ENCODE data around the gene PGLYRP3.
"Not testable (repeated sequence)": the region's sequence is repeated elsewhere in the genome, so short reads cannot be mapped to it uniquely, and the experiment has no call there.

The PGLYRP3 gene

GRCh38 chr1:153318145-153318544, 5.4 kb upstream of the PGLYRP3 start:
- DNase-seq, result not testable (repeated sequence)

- DNase-seq, result not testable (repeated sequence)
Observed at GRCh38 chr1:153316013-153316412, 3.3 kb upstream of the PGLYRP3 start.

GRCh38 chr1:153314388-153314787, 1.6 kb upstream of the PGLYRP3 start:
- not testable (repeated sequence) for DNase-seq

- no peak for DNase-seq
Observed at GRCh38 chr1:153313288-153313687, 536 bp upstream of the PGLYRP3 start.

GRCh38 chr1:153310526-153310925, 2.2 kb downstream of the PGLYRP3 start:
- no peak for DNase-seq

- DNase-seq, result no peak
Observed at GRCh38 chr1:153309441-153309840, 3.3 kb downstream of the PGLYRP3 start.

- DNase-seq, result no peak
Observed at GRCh38 chr1:153308540-153308939, 4.2 kb downstream of the PGLYRP3 start.

- no peak for DNase-seq
Observed at GRCh38 chr1:153307221-153307600, 5.5 kb downstream of the PGLYRP3 start.

GRCh38 chr1:153306303-153307220, 6.2 kb downstream of the PGLYRP3 start:
- DNase-seq, result no peak

GRCh38 chr1:153305682-153306081, 7.1 kb downstream of the PGLYRP3 start:
- no peak for DNase-seq

- DNase-seq, result no peak
Observed at GRCh38 chr1:153302308-153302707, 10.4 kb downstream of the PGLYRP3 start.

GRCh38 chr1:153293851-153294250, 18.9 kb downstream of the PGLYRP3 start:
- no peak for DNase-seq

- no peak for DNase-seq
Observed at GRCh38 chr1:153293480-153293775, 19.3 kb downstream of the PGLYRP3 start.

- DNase-seq, result no peak
Observed at GRCh38 chr1:153292740-153293479, 19.8 kb downstream of the PGLYRP3 start.

- no peak for DNase-seq
Observed at GRCh38 chr1:153292185-153292584, 20.6 kb downstream of the PGLYRP3 start.

GRCh38 chr1:153291514-153291913, 21.2 kb downstream of the PGLYRP3 start:
- no peak for DNase-seq

- no peak for DNase-seq
Observed at GRCh38 chr1:153288634-153289275, 24.0 kb downstream of the PGLYRP3 start.

- no peak for DNase-seq
Observed at GRCh38 chr1:153277852-153278251, 34.9 kb downstream of the PGLYRP3 start.

- DNase-seq, result no peak
Observed at GRCh38 chr1:153272186-153272585, 40.6 kb downstream of the PGLYRP3 start.

- no peak for DNase-seq
Observed at GRCh38 chr1:153271711-153272110, 41.0 kb downstream of the PGLYRP3 start.

- DNase-seq, result no peak
Observed at GRCh38 chr1:153265457-153265856, 47.3 kb downstream of the PGLYRP3 start.

- DNase-seq, result no peak
Observed at GRCh38 chr1:153262462-153263157, 50.1 kb downstream of the PGLYRP3 start.
